DND-41 (cell line): ENCODE results near the gene NRG2.

Experiments used
- EZH2 ChIP-seq: IDR thresholded peaks from 3 replicates; pipeline ENCODE4 v1.6.1; 2012; ENCODE audit warnings: borderline replicate concordance, low read depth, mild to moderate bottlenecking, moderate library complexity, low read length, inconsistent platforms; ENCODE audit not compliant: severe bottlenecking
- TF ChIP-seq, protein P1 (sequence below): IDR thresholded peaks from 2 replicates; pipeline ENCODE4 v1.5.1; 2012; ENCODE audit warnings: borderline replicate concordance, low read length, moderate library complexity, mild to moderate bottlenecking; ENCODE audit not compliant: poor library complexity, severe bottlenecking; ENCODE audit errors: extremely low read depth

DNA sequence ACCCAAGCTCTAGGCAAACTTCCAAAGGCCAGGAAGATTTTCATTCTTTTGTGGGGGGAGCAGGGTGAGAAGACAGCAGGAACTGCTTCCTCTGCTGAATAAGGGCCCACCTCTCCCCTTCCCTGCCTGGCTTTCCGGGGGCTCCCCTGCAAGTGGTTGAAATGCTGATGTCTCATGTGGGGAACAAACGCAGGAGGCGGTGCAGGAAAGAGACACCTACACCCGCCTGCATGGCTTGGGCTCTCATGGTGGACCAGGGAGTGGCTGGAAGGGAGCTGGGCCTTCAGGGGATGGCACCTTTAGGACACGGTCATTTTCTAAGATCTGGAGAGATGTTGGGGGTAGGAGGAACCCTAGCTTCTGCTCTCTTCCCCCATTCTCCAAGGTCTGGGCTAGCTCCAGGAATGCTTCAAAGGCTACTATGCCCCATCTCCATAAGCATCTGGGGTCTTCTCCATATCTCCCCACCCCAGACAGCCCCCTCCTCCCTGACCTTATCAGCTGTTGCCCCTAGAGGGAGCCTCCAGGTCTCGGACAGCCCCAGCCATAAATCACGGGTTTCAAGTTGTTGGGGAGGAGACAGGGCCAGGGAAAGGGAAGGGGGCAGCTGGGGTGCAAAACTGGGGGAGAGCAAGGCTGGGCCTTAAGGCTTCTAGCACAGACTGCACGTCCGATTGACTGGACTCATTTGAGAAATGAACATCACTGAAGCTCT, 170.9 kb downstream of the NRG2 start:
- TF ChIP-seq, protein P1, sequence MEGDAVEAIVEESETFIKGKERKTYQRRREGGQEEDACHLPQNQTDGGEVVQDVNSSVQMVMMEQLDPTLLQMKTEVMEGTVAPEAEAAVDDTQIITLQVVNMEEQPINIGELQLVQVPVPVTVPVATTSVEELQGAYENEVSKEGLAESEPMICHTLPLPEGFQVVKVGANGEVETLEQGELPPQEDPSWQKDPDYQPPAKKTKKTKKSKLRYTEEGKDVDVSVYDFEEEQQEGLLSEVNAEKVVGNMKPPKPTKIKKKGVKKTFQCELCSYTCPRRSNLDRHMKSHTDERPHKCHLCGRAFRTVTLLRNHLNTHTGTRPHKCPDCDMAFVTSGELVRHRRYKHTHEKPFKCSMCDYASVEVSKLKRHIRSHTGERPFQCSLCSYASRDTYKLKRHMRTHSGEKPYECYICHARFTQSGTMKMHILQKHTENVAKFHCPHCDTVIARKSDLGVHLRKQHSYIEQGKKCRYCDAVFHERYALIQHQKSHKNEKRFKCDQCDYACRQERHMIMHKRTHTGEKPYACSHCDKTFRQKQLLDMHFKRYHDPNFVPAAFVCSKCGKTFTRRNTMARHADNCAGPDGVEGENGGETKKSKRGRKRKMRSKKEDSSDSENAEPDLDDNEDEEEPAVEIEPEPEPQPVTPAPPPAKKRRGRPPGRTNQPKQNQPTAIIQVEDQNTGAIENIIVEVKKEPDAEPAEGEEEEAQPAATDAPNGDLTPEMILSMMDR, result peak; percentile 19
- no peak for TF ChIP-seq EZH2
